Head of caudate nucleus (tissue), 42 donors: ENCODE data around the gene CENPH.
"Not testable (repeated sequence)": the region's sequence is repeated elsewhere in the genome, so short reads cannot be mapped to it uniquely, and the experiment has no call there.

Source experiments
- DNase-seq, 42 donors: peaks; one replicate each; pipeline versions ENCODE4 v3.0.0 to v3.0.0-alpha.2; 2020 to 2021; ENCODE audit warnings: mixed read lengths in 7 of 42
- intact Hi-C: fragments of 100-400 bp; cut with DNase I; formaldehyde crosslinking; loops from one replicate; pipeline ENCODE4 v1.15.0; 2022

CENPH gene

DNA sequence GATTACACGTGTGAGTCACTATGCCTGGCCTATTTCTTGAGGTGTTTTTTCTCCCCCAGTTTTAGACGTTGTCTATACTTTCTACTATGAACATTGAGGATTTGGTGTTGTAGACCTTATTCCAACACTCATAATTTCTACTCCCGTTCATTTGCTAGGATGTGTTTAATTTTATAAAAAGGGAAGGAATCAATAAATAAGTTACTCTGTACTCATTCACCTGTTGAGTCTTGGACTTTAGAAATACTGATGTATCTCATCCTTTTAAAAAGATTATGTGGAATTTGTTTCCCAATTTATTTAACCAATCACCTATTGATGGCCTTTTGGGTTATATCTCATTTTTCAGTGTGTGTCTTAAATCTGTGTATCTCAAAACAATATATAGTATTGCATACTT lies 48.5 kb downstream of the CENPH start:
- DNase-seq = no peak
- intact Hi-C loops = loop anchor here (5.0 to 10.0 kb wide), 2 partner anchors 97 to 129 kb away; partner anchors contain the start of genes AK6, CCDC125, RAD17 and TAF9

- intact Hi-C loops = loop anchor here (5.0 to 10.0 kb wide), 2 partner anchors 96 to 128 kb away; partner anchors contain the start of genes AK6, CCDC125, RAD17 and TAF9
These were observed 49.4 kb downstream of the CENPH start for GRCh38 chr5:69238760-69239251.

GRCh38 chr5:69242215-69242927 lies 53.0 kb downstream of the CENPH start:
- DNase-seq = no peak
- intact Hi-C loops = no loop called here

More at GRCh38 chr5:69238760-69239251, 49.4 kb downstream of the CENPH start:
- no peak for DNase-seq

DNA sequence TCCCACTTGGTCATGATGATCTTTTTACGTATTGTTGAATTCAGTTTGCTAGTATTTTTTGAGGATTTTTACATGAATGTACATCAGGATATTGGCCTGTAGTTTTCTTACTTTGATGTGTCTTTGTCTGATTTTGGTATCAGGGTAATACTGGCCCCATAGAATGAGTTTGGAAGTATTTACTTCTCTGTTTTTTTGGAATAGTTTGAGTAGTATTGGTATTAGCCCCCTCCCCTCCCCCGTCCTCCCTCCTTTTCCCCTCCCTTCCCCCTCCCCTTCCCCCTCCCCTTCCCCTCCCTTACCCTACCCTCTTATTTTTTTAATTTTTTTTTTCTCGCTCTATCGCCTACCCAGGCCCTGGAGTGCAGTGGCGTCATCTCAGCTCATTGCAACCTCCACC lies 55.6 kb downstream of the CENPH start:
- no peak for DNase-seq
- intact Hi-C loops = no loop called here

GRCh38 chr5:69248019-69248418 lies 58.6 kb downstream of the CENPH start:
- no peak for DNase-seq
- intact Hi-C loops = no loop called here

DNA sequence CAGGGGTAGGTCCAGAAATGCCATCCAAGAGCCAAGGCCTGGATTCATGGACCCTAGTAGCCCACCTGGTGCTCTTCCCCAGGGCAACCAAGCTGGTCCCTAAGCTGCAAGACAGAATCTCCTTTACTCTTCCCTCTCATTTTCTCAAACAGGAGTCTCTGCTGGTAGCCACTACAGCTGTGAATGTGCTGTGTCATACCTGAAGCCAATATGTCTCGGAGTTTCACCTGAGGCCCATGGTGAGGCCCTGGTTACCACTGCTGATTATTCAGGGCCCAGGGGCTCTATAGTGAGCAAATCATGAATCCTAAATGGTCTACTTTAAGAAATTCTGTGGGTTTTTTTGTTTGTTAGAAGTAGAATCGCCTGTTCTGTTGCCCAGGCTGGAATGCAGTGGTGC lies 61.2 kb downstream of the CENPH start:
- intact Hi-C loops = no loop called here
- no peak for DNase-seq

DNA sequence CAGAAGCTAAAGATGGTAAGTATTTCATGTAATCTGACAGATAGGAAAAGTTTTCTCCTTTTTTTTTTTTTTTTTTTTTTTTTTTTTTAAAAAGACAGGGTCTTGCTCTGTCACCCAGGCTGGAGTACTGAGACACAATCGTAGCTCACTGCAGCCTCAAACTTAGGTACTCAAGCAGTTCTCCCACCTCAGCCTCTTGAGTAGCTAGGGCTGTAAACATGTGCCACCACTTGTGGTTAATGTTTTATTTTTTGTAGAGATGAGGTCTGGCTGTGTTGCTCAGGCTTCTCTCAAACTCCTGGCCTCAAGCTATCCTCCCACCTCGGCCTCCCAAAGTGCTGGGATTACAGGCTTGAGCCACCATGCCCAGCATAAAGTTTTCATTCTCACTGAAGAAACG lies 63.1 kb downstream of the CENPH start:
- DNase-seq = no peak
- intact Hi-C loops = no loop called here

DNA sequence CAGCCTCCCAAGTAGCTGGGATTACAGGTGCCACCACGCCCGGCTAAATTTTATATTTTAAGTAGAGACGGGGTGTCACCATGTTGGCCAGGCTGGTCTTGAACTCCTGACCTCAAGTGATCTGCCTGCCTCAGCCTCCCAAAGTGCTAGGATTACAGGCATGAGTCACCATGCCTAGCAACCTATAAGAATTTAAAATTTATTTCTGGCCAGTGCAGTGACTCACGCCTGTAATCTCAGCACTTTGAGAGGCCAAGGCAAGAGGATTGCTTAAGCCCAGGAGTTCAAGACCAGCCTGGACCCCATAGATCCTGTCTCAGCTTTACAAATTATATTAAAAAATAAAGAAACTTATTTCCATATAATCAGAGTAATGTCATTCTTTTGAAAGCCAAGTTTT lies 66.6 kb downstream of the CENPH start:
- intact Hi-C loops, DNase-seq: not testable (repeated sequence)

- DNase-seq = no peak
These were observed 68.2 kb downstream of the CENPH start for GRCh38 chr5:69257577-69257976.

More at GRCh38 chr5:69257577-69257976, 68.2 kb downstream of the CENPH start:
- intact Hi-C loops = no loop called here
